Caco-2 (cell line): ENCODE measurements around the gene FAM221B. TPM values are rescaled to one million over a fixed set of nuclear protein-coding genes. Genes with fewer than 3 reads are reported as not detected.

Experiments
- BruUV-seq: library from RNA; stranded (reverse); fragments of 400-500 nt; replicated peaks from 2 replicates; lab custom pipeline; 2021; lab: Mats Ljungman, UMichigan
- CTCF ChIA-PET: fragments of 300-600 bp; sonication (Branson Sonifier 250); formaldehyde crosslinking; loops from one replicate; lab custom pipeline; 2022; ENCODE audit warnings: antibody characterized with exemption; lab: Charles Lee
- POLR2A ChIA-PET: fragments of 300-600 bp; sonication (Branson Sonifier 250); formaldehyde crosslinking; loops from one replicate; lab custom pipeline; 2022; ENCODE audit warnings: antibody characterized with exemption; lab: Charles Lee
- DNase-seq, 2 experiments: peaks; one replicate each; pipeline versions ENCODE4 v3.0.0 to v3.0.0-alpha.2; 2020 to 2022
- H3K27me3 ChIP-seq: replicated peaks from 2 replicates; pipeline ENCODE4 v1.6.0; 2011; ENCODE audit warnings: low read length; ENCODE audit not compliant: control insufficient read depth, insufficient read depth
- H3K36me3 ChIP-seq: 2 replicates; pipeline ENCODE4 v1.5.1; 2011; ENCODE audit warnings: low read length; ENCODE audit not compliant: control insufficient read depth, insufficient read depth
- H3K4me1 ChIP-seq: fragments of 250-450 bp; sonication (Bioruptor Pico); 2 replicates; pipeline ENCODE4 v1.5.1; 2020; ENCODE audit warnings: mild to moderate bottlenecking
- H3K4me3 ChIP-seq: 2 replicates; pipeline ENCODE4 v1.5.1; 2011; ENCODE audit warnings: low read depth, mild to moderate bottlenecking, control low read depth, low read length
- H3K9me3 ChIP-seq: fragments of 250-450 bp; sonication (Bioruptor Pico); 2 replicates; pipeline ENCODE4 v1.5.1; 2020; ENCODE audit warnings: mild to moderate bottlenecking, moderate library complexity
- H3K27ac Mint-ChIP-seq: one replicate; pipeline ENCODE4 v1.8.0; 2022; ENCODE audit warnings: mixed read lengths; ENCODE audit not compliant: unreplicated experiment
- H3K27me3 Mint-ChIP-seq: one replicate; pipeline ENCODE4 v1.8.0; 2022; ENCODE audit warnings: mixed read lengths; ENCODE audit not compliant: insufficient read depth, unreplicated experiment
- H3K36me3 Mint-ChIP-seq: one replicate; pipeline ENCODE4 v1.8.0; 2022; ENCODE audit warnings: mild to moderate bottlenecking, mixed read lengths; ENCODE audit not compliant: insufficient read depth, unreplicated experiment
- H3K4me1 Mint-ChIP-seq: one replicate; pipeline ENCODE4 v1.8.0; 2022; ENCODE audit warnings: low read depth, mixed read lengths; ENCODE audit not compliant: unreplicated experiment
- H3K4me3 Mint-ChIP-seq: one replicate; pipeline ENCODE4 v1.8.0; 2022; ENCODE audit warnings: mild to moderate bottlenecking, moderate library complexity, mixed read lengths; ENCODE audit not compliant: unreplicated experiment
- H3K9me3 Mint-ChIP-seq: one replicate; pipeline ENCODE4 v1.8.0; 2022; ENCODE audit warnings: mixed read lengths; ENCODE audit not compliant: unreplicated experiment
- intact Hi-C: fragments of 100-400 bp; cut with micrococcal nuclease; formaldehyde crosslinking; loops from one replicate; pipeline ENCODE4 v1.10.0; 2022; ENCODE audit not compliant: unreplicated experiment
- total RNA-seq: library from RNA; stranded (reverse); gene quantifications from 2 replicates; pipeline ENCODE4 v1.2.3, GENCODE V29; 2022
- TF ChIP-seq, protein P1 (sequence below), 2 experiments: fragments of 200-600 bp in 1 of 2; IDR thresholded peaks; 1 replicate in 1 of 2; 2 replicates in 1 of 2; pipeline versions ENCODE4 v1.5.1 to v1.8.0; 2011 to 2022; ENCODE audit warnings: antibody characterized with exemption in 1 of 2, control low read depth in 1 of 2, inconsistent platforms in 1 of 2, low read depth in 1 of 2, low read length in 1 of 2, mild to moderate bottlenecking in 1 of 2, moderate library complexity in 1 of 2; ENCODE audit not compliant: insufficient read depth in 1 of 2, severe bottlenecking in 1 of 2, unreplicated experiment in 1 of 2

FAM221B gene
- total RNA-seq, 1 experiment from 2014 or later = not detected

DNA sequence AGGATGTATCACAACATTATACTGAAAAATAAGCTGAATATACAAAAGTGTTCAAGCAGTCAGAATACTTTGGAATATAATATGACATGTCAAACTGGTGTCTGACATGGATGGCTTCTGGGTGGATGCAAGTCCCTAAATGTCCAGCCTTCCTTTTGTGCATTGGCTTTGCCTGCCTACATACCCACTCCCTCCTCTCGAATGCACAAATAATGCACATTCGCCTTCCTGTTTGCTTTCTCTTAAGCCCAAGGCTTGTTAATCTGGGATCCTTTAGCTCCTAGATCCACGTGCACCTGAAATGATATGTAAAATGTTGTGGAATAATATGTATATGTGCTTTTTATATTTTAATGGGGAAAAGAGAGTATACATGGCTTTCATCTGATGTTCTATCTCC is 50.0 kb downstream of the FAM221B start:
- no peaks in the 10 kb centered on the region for H3K27me3 Mint-ChIP-seq
- no peaks in the 10 kb centered on the region for H3K36me3 ChIP-seq
- H3K9me3 Mint-ChIP-seq = no peaks in the 10 kb centered on the region
- CTCF ChIA-PET = interaction anchor here (0.8 to 2.2 kb wide), 2 partner anchors 12 to 104 kb away, joined by 3 to 4 read pairs; no protein-coding TSS in a partner anchor
- H3K9me3 ChIP-seq = no peaks in the 10 kb centered on the region
- intact Hi-C loops = no loop called here
- H3K4me3 ChIP-seq = no peak overlapping the region
- no peak for DNase-seq
- no peaks in the 10 kb centered on the region for H3K4me1 Mint-ChIP-seq
- BruUV-seq = no TSS peak
- no peak overlapping the region for H3K27ac Mint-ChIP-seq
- TF ChIP-seq, protein P1, sequence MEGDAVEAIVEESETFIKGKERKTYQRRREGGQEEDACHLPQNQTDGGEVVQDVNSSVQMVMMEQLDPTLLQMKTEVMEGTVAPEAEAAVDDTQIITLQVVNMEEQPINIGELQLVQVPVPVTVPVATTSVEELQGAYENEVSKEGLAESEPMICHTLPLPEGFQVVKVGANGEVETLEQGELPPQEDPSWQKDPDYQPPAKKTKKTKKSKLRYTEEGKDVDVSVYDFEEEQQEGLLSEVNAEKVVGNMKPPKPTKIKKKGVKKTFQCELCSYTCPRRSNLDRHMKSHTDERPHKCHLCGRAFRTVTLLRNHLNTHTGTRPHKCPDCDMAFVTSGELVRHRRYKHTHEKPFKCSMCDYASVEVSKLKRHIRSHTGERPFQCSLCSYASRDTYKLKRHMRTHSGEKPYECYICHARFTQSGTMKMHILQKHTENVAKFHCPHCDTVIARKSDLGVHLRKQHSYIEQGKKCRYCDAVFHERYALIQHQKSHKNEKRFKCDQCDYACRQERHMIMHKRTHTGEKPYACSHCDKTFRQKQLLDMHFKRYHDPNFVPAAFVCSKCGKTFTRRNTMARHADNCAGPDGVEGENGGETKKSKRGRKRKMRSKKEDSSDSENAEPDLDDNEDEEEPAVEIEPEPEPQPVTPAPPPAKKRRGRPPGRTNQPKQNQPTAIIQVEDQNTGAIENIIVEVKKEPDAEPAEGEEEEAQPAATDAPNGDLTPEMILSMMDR (IDR thresholded peaks at IDR 0.05; ENCODE audit: insufficient read depth in 1 of 2, low read depth in 1 of 2, low read length in 1 of 2, severe bottlenecking in 1 of 2, unreplicated experiment in 1 of 2) = no peak
- no peak overlapping the region for H3K4me3 Mint-ChIP-seq
- POLR2A ChIA-PET = no interaction called here
- H3K27me3 ChIP-seq = no peaks in the 10 kb centered on the region
- H3K36me3 Mint-ChIP-seq = no peaks in the 10 kb centered on the region
- H3K4me1 ChIP-seq = no peaks in the 10 kb centered on the region

DNA sequence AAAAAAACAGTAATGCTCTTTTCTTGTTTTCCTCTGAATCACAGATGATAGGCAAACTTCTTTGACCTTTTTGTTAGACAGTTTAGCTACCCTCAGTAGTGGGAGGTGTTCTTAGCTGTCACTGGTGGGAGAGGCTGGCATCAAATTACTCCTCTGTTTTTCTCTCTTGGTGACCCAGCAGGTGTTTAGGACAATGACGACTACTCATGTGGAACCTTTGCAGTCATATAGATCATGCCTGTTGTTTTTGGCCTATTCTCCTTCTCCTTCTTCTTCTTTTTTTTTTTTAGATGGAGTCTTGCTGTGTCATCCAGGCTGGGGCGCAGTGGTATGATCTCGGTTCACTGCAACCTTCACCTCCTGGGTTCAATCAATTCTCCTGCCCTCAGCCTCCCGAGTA is 52.5 kb downstream of the FAM221B start:
- no peaks in the 10 kb centered on the region for H3K9me3 Mint-ChIP-seq
- H3K36me3 ChIP-seq = no peaks in the 10 kb centered on the region
- no peaks in the 10 kb centered on the region for H3K36me3 Mint-ChIP-seq
- no peak overlapping the region for H3K27ac Mint-ChIP-seq
- no peaks in the 10 kb centered on the region for H3K9me3 ChIP-seq
- H3K4me3 Mint-ChIP-seq = no peak overlapping the region
- TF ChIP-seq, protein P1 (IDR thresholded peaks at IDR 0.05; ENCODE audit: insufficient read depth in 1 of 2, low read depth in 1 of 2, low read length in 1 of 2, severe bottlenecking in 1 of 2, unreplicated experiment in 1 of 2) = no peak
- POLR2A ChIA-PET = no interaction called here
- no peaks in the 10 kb centered on the region for H3K27me3 ChIP-seq
- no peak for DNase-seq
- H3K4me3 ChIP-seq = no peak overlapping the region
- no TSS peak for BruUV-seq
- no peaks in the 10 kb centered on the region for H3K27me3 Mint-ChIP-seq
- H3K4me1 ChIP-seq = peaks cover 14% of the 10 kb centered on the region
- CTCF ChIA-PET = interaction anchor here (0.6 to 0.7 kb wide), 2 partner anchors 20 to 1396 kb away, joined by 3 read pairs; no protein-coding TSS in a partner anchor
- H3K4me1 Mint-ChIP-seq = no peaks in the 10 kb centered on the region
- intact Hi-C loops = no loop called here

DNA sequence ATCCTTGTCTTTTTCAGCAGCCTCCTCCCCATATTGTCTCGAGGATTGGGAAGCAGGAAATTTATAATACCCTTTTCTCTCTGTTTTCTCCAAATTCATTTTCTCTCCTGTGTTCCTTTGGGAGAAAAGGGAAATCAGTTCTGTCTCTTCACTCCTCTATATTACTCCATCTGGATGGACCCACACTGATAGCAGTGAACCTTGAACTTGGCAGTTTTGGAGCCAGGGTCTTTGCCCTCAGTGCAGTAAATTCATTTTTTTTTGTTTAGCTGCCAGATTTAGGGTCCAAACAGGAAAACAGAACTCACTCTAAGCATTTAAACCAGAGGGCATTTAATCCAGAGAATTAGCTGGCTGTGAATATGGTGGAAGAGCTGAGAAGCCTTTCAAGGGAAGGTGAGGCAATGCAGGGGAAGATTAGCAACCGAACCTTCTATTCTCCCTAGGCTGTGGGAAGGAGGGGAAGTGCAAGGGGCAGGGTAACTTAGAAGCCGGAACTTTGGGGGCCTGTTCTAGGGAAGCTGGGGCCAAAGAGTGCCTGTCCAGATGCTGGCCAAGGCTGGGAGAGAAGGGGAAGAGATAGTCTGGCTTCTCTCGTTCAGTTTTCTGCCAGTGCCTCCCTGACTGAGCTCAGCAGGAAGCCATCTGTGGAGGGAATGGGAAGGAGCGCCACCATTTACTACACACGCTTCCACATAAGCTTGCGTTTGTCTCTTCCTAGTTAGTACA is 53.5 kb downstream of the FAM221B start:
- no peaks in the 10 kb centered on the region for H3K9me3 Mint-ChIP-seq
- no peak overlapping the region for H3K4me3 Mint-ChIP-seq
- ChIA-PET CTCF (interaction anchor here (0.6 to 1.0 kb wide), 2 partner anchors 15 to 19 kb away, joined by 3 to 4 read pairs; no protein-coding TSS in a partner anchor), POLR2A (no interaction called here)
- BruUV-seq = no TSS peak
- no peaks in the 10 kb centered on the region for H3K27me3 Mint-ChIP-seq
- Histone ChIP-seq H3K36me3 (no peaks in the 10 kb centered on the region), H3K9me3 (no peaks in the 10 kb centered on the region), H3K4me3 (no peak overlapping the region), H3K4me1 (peaks cover 16% of the 10 kb centered on the region), H3K27me3 (no peaks in the 10 kb centered on the region)
- TF ChIP-seq, protein P1 (IDR thresholded peaks at IDR 0.05; ENCODE audit: insufficient read depth in 1 of 2, low read depth in 1 of 2, low read length in 1 of 2, severe bottlenecking in 1 of 2, unreplicated experiment in 1 of 2) = no peak
- H3K27ac Mint-ChIP-seq = no peak overlapping the region
- intact Hi-C loops = no loop called here
- DNase-seq = no peak
- H3K36me3 Mint-ChIP-seq = no peaks in the 10 kb centered on the region
- H3K4me1 Mint-ChIP-seq = no peaks in the 10 kb centered on the region
